Stimulated activated CD8-positive, alpha-beta memory T cell treated with anti-CD3 and anti-CD28 coated beads, Interleukin-7, amount 100 ng/mL, for 24 hours (primary cell): ENCODE results near the gene ZNF492.
"Not testable (repeated sequence)": the region's sequence is repeated elsewhere in the genome, so short reads cannot be mapped to it uniquely, and the experiment has no call there.

ENCODE experiments used
- DNase-seq: peaks from one replicate; pipeline ENCODE4 v3.0.0-alpha.2; 2020; ENCODE audit warnings: low read depth

ZNF492 gene

DNA sequence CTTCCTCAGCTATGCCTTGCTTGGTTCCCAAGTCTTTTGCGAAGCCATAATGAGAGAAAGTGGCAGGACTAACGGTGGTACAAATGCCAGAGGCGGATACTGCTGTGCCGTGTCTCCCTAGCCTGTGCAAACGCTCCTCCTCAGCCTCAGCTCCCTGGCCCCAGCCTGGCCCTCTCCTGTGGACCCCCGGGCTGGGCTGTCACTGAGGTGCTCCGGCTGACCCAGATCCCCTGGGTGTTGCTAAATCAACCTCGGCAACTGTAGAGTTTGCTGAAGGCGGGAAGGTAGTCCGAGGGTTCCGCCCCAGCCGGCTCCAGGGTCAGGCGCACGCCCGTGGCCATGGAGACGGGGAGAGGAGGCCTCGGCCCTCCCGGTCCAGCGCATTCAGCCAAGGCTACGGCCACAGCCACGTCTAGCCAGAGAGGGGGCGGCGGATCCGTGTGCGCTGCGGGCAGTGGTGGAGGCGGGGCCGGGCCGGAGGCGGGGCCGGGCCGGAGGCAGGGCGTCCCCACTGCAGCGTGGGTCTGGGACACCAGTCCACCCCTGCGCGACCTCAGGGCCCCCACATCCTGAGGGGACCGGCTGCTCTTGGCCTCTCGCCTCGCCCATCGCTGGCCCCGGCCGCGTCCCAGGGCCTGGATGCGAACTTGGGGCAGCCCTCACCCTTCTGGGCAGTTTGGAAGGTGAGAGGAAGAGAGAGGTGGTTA, 16.4 kb upstream of the ZNF492 start:
- no peak for DNase-seq

DNA sequence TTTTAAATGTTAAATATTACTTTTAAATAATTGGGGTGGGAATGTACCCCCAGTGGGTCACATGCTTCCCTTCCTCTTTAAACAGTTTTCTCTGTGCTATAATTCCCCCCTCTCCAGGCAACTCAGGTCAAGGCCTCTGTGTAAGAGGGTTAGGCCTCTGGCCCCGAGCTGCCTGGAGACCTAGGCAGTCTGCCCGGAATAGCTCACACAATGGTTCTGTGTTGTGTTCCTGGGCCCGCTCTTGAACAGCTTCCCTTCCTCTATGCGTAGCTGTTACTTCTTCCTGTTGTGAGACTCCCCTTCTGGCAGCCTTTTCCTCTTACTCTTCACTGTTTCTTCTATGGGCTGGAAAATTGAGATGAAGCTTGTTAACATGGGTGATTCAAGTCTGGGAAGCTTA, 14.8 kb upstream of the ZNF492 start:
- DNase-seq, result no peak

DNA sequence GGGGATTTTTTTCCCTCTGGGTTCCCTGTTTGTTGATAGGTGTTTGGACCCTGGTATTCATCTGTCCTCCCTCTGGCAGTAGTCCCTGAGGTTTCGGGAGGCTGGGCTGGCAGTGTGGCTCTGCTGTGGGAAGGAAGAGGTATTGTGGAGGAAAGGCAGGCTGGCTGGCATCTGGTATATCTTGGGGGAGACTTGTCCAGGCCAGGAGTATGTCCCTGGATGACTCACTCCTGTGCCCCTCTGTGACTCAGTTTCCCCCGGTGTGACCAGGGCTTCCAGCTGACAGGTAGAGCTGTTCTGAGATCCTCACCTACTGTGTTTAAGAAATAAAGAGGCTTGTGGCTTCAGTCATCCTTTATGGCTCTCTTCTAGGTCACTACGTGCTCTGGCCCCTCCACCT, 14.2 kb upstream of the ZNF492 start:
- no peak for DNase-seq

DNA sequence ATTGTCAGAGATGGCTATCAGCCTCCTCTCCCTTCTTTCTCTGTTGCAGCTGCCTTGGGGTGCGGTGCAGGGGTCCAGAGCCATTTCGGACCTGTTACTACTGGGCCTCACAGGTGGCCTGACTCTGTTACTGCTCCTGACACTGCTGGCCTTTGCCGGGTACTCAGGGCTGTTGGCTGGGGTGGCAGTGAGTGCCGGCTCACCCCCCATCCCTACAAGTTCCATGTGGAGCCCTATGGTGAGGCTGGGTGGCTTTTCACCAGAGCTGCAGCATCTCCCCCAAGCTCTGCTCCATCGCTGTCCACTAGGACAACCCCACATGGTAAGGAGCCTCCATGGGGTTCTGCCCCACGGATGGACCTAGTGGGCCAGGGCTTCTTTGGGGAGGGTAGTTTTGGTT, 13.7 kb upstream of the ZNF492 start:
- no peak for DNase-seq

DNA sequence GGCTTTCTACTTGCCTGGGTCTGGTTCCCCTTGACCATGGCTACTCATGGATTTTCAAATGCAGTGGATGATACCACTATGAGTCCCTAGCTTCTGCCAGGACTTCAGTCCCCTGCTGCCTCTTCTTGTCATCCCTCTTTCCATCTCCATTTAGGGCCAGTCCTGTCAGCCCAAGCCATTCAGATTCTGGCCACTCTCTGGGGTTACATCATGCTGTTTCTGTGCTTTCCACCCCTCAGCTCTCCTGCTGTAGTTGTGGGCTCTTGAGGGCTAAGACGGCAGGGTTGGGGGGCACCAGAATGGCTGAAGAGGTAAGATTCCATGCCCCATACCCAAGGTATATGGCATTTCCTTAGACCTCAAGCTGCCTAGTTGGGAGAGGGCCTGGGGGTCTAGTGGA, 13.2 kb upstream of the ZNF492 start:
- no peak for DNase-seq

DNA sequence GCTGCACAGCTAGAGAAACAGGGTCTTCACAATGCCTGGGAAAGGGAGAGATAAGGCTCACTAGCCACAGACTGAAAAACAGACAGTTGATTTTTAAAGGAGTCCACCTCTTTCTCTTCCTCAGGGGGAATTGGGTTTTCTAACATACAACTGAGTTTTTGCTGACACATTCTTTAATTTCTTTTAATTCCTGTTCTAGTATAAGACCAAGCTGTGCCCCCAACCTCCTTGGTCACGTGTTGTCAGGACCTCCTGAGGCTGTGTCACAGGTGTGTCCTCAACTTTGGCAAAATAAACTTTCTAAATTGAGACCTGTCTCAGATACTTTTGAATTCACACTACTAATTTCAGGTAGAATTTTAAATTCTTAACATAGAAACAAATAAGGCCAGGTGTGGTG, 12.1 kb upstream of the ZNF492 start:
- DNase-seq, result no peak

DNA sequence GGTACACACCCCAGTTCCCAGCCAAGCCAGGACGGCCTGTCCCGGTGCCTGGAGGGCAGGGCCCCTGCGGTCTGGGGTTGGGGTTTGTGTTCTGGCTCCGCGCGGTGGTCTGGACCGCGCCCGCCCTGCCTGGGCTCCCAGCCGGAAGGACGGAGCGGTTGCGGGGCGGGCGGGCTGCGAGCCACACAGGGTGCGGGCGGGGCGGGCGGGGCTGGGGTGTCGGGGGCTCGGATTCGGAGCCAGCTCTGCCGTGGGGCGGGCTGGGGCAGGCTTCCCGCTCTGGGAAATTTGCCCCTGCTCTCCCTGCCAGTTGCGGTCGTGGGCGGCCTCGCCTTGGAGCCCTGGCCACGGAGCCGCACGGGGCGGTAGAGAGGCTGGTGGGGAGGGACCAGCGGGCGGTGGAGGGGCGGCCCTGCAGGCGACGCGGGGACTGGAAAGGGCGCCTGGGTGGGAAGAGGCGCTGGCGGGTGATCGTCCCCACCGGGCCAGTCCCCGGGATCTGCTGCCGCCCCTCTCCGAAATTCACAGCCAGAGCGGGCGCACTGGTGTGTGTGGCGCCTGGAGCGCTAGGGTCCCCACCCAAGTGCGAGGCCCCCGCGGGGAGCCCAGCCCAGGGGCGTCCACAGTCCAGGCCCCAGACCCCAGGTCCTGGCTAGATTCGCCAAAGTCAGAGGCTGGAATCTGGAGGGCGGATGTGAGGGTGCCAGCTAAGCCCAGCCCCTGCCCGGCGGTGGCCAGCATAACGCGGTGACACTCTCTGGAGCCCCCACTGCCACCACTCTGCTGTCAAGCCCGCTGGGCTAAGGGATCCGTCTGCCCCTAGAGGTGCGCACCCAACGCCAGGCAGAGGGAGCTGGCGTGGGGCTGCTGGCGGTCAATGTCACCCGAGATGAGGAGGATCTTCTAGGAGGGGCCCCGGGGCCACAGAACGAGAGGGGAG, 11.0 kb upstream of the ZNF492 start:
- DNase-seq, result no peak

DNA sequence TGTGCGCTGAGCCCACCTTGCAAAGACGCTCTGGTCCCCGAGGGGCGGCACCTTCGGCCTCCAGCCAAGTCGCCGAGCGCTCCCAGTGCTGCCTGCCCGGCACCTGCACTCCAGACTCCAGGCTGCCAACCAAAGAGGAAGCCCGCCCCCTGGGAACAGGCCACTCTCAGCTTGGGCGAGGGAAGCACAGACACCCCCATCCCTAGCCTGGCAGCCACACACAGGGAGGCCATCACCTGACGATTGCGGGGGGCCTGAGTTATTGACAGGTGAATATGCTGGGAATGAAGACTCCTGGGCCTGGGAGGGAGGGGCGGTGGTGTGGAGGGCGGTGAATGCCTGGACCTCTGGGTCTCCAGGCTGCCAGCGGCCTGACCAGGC, 10.3 kb upstream of the ZNF492 start:
- DNase-seq, result no peak

DNA sequence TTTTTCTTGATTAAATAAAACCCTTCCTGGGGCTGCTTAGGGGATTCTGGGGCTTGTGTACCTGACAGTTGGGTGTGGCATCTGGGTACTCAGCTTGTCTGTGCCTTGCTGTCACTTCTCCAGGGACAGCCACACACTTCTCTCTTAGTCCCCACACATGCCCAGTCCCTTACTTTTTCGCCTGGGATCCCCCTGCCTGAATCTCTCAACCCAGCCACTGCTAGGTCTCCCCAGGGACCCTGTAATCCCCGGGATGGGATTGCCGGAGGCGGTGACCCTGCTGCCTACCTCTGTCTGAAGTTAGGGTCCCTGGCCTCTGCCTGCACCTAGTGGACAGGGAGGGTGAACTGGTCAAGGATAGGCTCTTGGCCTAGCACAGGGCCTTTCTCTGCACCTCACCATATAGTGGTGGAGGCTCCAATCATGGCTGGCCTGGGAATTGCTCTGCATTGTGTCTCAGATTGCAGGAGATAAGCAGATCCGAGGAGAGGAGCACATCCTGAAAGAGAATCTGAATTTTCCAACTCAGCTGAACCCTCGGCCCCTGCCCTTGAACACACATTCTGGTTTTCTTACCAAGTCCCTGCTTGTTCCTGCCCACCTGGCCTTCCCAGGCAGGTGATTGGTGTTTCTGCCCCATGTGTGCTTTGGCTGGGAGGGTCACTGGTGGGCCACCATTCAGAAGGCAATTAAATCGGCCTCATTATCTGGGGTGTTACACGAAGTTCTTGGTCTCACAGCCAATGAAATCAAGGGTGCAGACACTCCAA, 8.7 kb upstream of the ZNF492 start:
- no peak for DNase-seq

DNA sequence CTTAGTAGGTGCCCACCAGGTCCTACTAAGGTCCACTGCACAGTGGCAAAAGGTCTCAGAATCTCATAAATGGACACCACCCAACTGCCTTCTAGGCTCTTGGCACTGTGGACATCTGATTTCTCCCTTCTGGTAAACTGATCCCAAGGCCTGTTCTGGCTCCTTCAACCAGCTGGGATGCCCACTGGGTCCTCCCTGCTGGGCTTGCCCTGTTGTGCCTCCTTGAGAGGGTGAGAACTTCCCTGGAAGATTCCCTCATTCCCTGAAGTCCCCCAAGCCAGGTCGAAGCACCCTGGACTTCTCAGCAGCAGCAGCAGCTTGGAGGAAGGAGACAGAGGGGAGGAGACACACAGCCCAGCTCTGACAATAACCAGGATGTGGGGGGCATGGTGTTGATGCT, 6.6 kb upstream of the ZNF492 start:
- no peak for DNase-seq

DNA sequence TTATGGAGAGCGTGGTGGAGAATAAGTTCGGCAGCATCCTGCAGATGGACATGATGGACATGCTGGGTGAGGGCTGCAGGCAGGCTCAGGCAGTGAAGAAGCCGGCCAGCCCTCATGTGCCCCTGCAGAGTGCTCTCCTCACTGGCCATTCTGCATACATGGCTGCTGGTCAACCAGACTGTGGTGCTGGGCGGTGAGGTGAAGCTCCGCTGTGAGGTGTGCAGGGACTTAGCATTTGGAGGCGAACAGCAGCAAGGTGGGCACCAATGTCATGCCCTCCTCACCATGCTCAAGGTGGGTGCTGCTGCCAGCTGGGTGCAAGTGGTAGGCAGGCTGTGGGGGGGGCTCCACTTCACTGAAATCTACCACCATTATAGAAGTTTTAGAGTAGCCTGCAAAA, 5.7 kb upstream of the ZNF492 start:
- DNase-seq, result no peak

DNA sequence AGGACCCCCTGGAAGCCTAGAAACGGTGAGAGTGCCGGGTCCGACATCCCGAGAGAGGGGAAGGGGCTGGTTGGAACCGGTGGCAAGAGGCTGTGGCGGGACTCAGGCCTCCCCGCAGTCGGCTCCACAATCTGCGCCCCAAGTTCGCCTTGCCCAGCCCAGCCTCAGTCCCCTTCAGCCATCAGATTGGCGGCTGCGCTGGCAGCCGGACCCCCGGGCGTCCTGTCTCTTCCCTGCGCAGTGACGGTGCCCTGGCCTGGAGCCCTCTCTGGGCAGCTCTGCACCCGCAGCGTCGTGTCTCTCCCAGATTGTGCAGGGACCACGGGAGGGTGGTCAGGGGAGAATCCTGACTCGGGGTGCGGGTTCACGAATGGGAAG, 315 bp downstream of the ZNF492 start:
- no peak for DNase-seq

DNA sequence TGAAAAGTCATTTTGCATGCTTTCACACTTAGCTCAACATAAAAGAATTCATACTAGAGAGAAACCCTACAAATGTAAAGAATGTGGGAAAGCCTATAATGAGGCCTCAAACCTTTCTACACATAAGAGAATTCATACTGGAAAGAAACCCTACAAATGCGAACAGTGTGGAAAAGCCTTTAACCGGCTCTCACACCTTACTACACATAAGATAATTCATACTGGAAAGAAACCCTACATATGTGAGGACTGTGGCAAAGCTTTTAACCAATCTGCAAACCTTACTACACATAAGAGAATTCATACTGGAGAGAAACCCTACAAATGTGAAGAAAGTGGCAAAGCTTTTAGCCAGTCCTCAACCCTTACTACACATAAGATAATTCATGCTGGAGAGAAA, 51.4 kb downstream of the ZNF492 start:
- not testable (repeated sequence) for DNase-seq

DNA sequence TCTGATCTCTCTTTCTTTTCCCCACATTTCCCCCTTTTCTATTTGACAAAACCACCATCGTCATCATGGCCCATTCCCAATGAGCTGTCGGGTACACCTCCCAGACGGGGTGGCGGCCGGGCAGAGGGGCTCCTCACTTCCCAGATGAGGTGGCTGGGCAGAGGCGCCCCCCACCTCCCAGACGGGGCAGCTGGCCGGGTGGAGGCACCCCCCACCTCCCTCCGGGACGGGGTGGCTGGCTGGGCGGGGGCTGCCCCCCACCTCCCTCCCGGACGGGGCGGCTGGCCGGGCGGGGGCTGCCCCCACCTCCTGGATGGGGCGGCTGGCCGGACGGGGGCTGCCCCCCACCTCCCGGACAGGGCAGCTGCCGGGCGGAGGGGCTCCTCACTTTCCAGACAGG, 68.5 kb downstream of the ZNF492 start:
- not testable (repeated sequence) for DNase-seq

DNA sequence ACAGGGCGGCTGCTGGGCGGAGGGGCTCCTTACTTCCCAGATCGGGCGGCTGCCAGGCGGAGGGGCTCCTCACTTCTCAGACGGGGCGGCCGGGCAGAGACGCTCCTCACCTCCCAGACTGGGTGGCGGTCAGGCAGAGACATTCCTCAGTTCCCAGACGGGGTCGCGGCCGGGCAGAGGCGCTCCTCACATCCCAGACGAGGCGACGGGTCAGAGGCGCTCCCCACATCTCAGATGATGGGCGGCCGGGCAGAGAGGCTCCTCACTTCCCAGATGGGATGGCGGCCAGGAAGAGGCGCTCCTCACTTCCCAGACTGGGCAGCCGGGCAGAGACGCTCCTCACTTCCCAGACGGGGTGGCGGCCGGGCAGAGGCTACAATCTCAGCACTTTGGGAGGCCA, 69.0 kb downstream of the ZNF492 start:
- DNase-seq, result not testable (repeated sequence)

DNA sequence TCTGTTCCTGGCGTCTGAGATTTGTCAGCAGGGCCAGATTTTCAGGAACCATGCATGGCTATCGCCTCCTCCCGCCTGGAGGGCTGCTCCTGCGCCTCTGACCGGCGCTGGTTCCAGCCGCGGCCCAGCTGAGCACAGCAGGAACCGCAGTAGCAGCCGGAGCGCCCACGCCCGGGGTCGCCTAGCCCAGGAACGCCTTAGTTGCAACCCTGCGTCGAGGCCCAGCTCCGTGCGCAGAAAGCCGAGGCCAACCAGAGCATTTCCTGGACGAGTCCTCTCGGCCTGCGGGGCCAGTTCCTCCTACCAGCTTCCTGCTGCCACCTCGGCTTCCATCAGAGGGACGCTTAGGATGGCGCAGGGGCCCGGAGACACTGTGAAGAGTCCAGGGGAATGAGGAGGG, 74.9 kb downstream of the ZNF492 start:
- DNase-seq, result no peak
